ENCODE data around the gene FNDC5.

FNDC5 gene

GRCh38 chr1:32878637-32879041, 7.9 kb upstream of the FNDC5 start:
- no peak for TF ChIP-seq CTCF (IDR thresholded peaks at IDR 0.05; ENCODE audit: borderline replicate concordance, extremely low read depth, low read length, poor library complexity, severe bottlenecking)
- no peak for TF ChIP-seq EZH2 (IDR thresholded peaks at IDR 0.05; ENCODE audit: borderline replicate concordance, low read depth, low read length, severe bottlenecking)
- Histone ChIP-seq H3K9ac (ENCODE audit: low read depth, low read length) (no peak overlapping the region), H3K9me3 (ENCODE audit: insufficient read depth, low read length, severe bottlenecking) (no peaks in the 10 kb centered on the region), H3K4me2 (ENCODE audit: insufficient read depth, low read length) (no peak overlapping the region), H4K20me1 (ENCODE audit: insufficient read depth, low read length) (no peaks in the 10 kb centered on the region; the same call in 1 of the 2 replicates), H3K27ac (ENCODE audit: low read length) (no peak overlapping the region), H3K79me2 (ENCODE audit: insufficient read depth, low read length) (no peaks in the 10 kb centered on the region), H3K27me3 (ENCODE audit: insufficient read depth, low read length, poor library complexity) (no peaks in the 10 kb centered on the region), H3K4me3 (ENCODE audit: low read depth in 1 of 2, low read length in 2 of 2) (no peak overlapping the region), H3K4me1 (ENCODE audit: insufficient read depth, low read length) (peaks cover 2% of the 10 kb centered on the region), H3K36me3 (ENCODE audit: insufficient read depth, low read length) (no peaks in the 10 kb centered on the region), H2AFZ (ENCODE audit: low read depth, low read length) (no peak overlapping the region)
- ATAC-seq (ENCODE audit: insufficient read depth, low read depth) (no peak), DNase-seq (no peak)

- TF ChIP-seq EZH2 (IDR thresholded peaks at IDR 0.05; ENCODE audit: borderline replicate concordance, low read depth, low read length, severe bottlenecking) (no peak), CTCF (IDR thresholded peaks at IDR 0.05; ENCODE audit: borderline replicate concordance, extremely low read depth, low read length, poor library complexity, severe bottlenecking) (no peak)
- no peak overlapping the region for H3K27ac ChIP-seq (ENCODE audit: low read length)
- no peaks in the 10 kb centered on the region for H3K27me3 ChIP-seq (ENCODE audit: insufficient read depth, low read length, poor library complexity)
- H3K36me3 ChIP-seq (ENCODE audit: insufficient read depth, low read length) = no peaks in the 10 kb centered on the region
- H3K9me3 ChIP-seq (ENCODE audit: insufficient read depth, low read length, severe bottlenecking) = no peaks in the 10 kb centered on the region
- no peak overlapping the region for H2AFZ ChIP-seq (ENCODE audit: low read depth, low read length)
- H3K4me3 ChIP-seq (ENCODE audit: low read depth in 1 of 2, low read length in 2 of 2) = no peak overlapping the region
- no peaks in the 10 kb centered on the region for H3K79me2 ChIP-seq (ENCODE audit: insufficient read depth, low read length)
- peaks cover 6% of the 10 kb centered on the region for H3K4me1 ChIP-seq (ENCODE audit: insufficient read depth, low read length)
- no peak overlapping the region for H3K4me2 ChIP-seq (ENCODE audit: insufficient read depth, low read length)
- ATAC-seq (ENCODE audit: insufficient read depth, low read depth) (no peak), DNase-seq (no peak)
- no peak overlapping the region for H3K9ac ChIP-seq (ENCODE audit: low read depth, low read length)
- H4K20me1 ChIP-seq (ENCODE audit: insufficient read depth, low read length) = no peaks in the 10 kb centered on the region; the same call in 1 of the 2 replicates
Observed at GRCh38 chr1:32878183-32878582, 7.5 kb upstream of the FNDC5 start.

GRCh38 chr1:32877211-32878110, 6.7 kb upstream of the FNDC5 start:
- Histone ChIP-seq H3K4me2 (ENCODE audit: insufficient read depth, low read length) (no peak overlapping the region), H2AFZ (ENCODE audit: low read depth, low read length) (no peak overlapping the region), H3K36me3 (ENCODE audit: insufficient read depth, low read length) (no peaks in the 10 kb centered on the region), H4K20me1 (ENCODE audit: insufficient read depth, low read length) (no peaks in the 10 kb centered on the region; the same call in 1 of the 2 replicates), H3K27me3 (ENCODE audit: insufficient read depth, low read length, poor library complexity) (no peaks in the 10 kb centered on the region), H3K4me1 (ENCODE audit: insufficient read depth, low read length) (peaks cover 14% of the 10 kb centered on the region), H3K27ac (ENCODE audit: low read length) (no peak overlapping the region), H3K9me3 (ENCODE audit: insufficient read depth, low read length, severe bottlenecking) (no peaks in the 10 kb centered on the region), H3K79me2 (ENCODE audit: insufficient read depth, low read length) (no peaks in the 10 kb centered on the region), H3K4me3 (ENCODE audit: low read depth in 1 of 2, low read length in 2 of 2) (no peak overlapping the region), H3K9ac (ENCODE audit: low read depth, low read length) (no peak overlapping the region)
- ATAC-seq (ENCODE audit: insufficient read depth, low read depth) (no peak), DNase-seq (no peak)
- TF ChIP-seq CTCF (IDR thresholded peaks at IDR 0.05; ENCODE audit: borderline replicate concordance, extremely low read depth, low read length, poor library complexity, severe bottlenecking) (no peak), EZH2 (IDR thresholded peaks at IDR 0.05; ENCODE audit: borderline replicate concordance, low read depth, low read length, severe bottlenecking) (no peak)

Measured in DND-41 (cell line).